B cell (primary cell): ENCODE measurements around the gene MAP2K5. TPM values are rescaled to one million over a fixed set of nuclear protein-coding genes. Genes with fewer than 3 reads are reported as not detected.

ENCODE experiments used
- ATAC-seq: fragments of 200-7000 bp; cut with Tn5 transposase; one replicate; pipeline ENCODE4 v1.10.0; 2021; ENCODE audit warnings: low read depth, mild to moderate bottlenecking, moderate number of reproducible peaks, moderate library complexity
- CTCF ChIA-PET: fragments of 350-600 bp; sonication (Branson Sonifier 250); formaldehyde crosslinking; loops from one replicate; lab custom pipeline; 2021; ENCODE audit warnings: antibody characterized with exemption, inconsistent platforms; lab: Charles Lee
- POLR2A ChIA-PET: fragments of 350-600 bp; sonication (Branson Sonifier 250); formaldehyde crosslinking; loops from one replicate; lab custom pipeline; 2021; ENCODE audit warnings: antibody characterized with exemption; lab: Charles Lee
- DNase-seq: peaks from one replicate; pipeline ENCODE4 v3.0.0; 2013
- H2AFZ ChIP-seq: 2 replicates; pipeline ENCODE4 v1.6.1; 2012; ENCODE audit warnings: mild to moderate bottlenecking, low read depth, low read length; ENCODE audit not compliant: insufficient read depth, poor library complexity, severe bottlenecking
- H3K27ac ChIP-seq, 2 donors: 1 replicate in 1 of 2; 2 replicates in 1 of 2; pipeline ENCODE4 v1.5.1; 2012 to 2013; ENCODE audit warnings: low read length in 2 of 2, mild to moderate bottlenecking in 2 of 2, moderate library complexity in 1 of 2
- H3K27me3 ChIP-seq, 4 experiments: fragments of 200-600 bp in 1 of 4; sonication (generic) in 1 of 4; replicated peaks in 1 of 4; 1 replicate in 2 of 4; 2 replicates in 2 of 4; pipeline versions ENCODE4 v1.6.1 to v1.7.0; 2013 to 2016; ENCODE audit warnings: low read length in 3 of 4, mild to moderate bottlenecking in 2 of 4, mixed read lengths in 1 of 4, moderate library complexity in 1 of 4; ENCODE audit not compliant: insufficient read depth in 4 of 4, control insufficient read depth in 3 of 4; ENCODE audit errors: control extremely low read depth in 1 of 4
- H3K36me3 ChIP-seq, 2 experiments: replicated peaks in 1 of 2; 1 replicate in 1 of 2; 2 replicates in 1 of 2; pipeline versions ENCODE4 v1.6.1 to v1.7.1; 2013; ENCODE audit warnings: low read length in 1 of 2; ENCODE audit not compliant: insufficient read depth in 2 of 2, control insufficient read depth in 1 of 2; ENCODE audit errors: control extremely low read depth in 1 of 2, extremely low read depth in 1 of 2
- H3K4me1 ChIP-seq, 2 donors: fragments of 200-600 bp in 1 of 2; sonication (generic) in 1 of 2; 1 replicate in 1 of 2; 2 replicates in 1 of 2; pipeline versions ENCODE4 v1.5.1 to v1.6.1; 2013 to 2017; ENCODE audit warnings: low read length in 2 of 2; ENCODE audit not compliant: control insufficient read depth in 2 of 2, insufficient read depth in 2 of 2
- H3K4me2 ChIP-seq: replicated peaks from 2 replicates; pipeline ENCODE3; 2012; ENCODE audit warnings: mild to moderate bottlenecking, low read depth, low read length; ENCODE audit not compliant: poor library complexity, severe bottlenecking
- H3K4me3 ChIP-seq, 5 experiments: fragments of 200-600 bp in 1 of 5; sonication (generic) in 1 of 5; 1 replicate in 3 of 5; 2 replicates in 2 of 5; pipeline versions ENCODE4 v1.5.1 to v1.7.0; 2011 to 2016; ENCODE audit warnings: low read length in 4 of 5, mild to moderate bottlenecking in 4 of 5, low read depth in 2 of 5, control low read depth in 1 of 5, moderate library complexity in 1 of 5; ENCODE audit not compliant: insufficient read depth in 1 of 5; ENCODE audit errors: control extremely low read depth in 1 of 5, extremely low read depth in 1 of 5
- H3K79me2 ChIP-seq: fragments of 200-600 bp; sonication (generic); one replicate; pipeline ENCODE4 v1.6.0; 2016; ENCODE audit warnings: low read length; ENCODE audit not compliant: control insufficient read depth, insufficient read depth
- H3K9ac ChIP-seq: fragments of 200-600 bp; sonication (generic); 2 replicates; pipeline ENCODE4 v1.6.1; 2017; ENCODE audit warnings: mild to moderate bottlenecking, low read length, moderate library complexity
- H3K9me3 ChIP-seq, 3 donors: one replicate each; pipeline versions ENCODE4 v1.6.1 to v1.7.1; 2013; ENCODE audit warnings: low read length in 2 of 3; ENCODE audit not compliant: control insufficient read depth in 2 of 3, insufficient read depth in 1 of 3; ENCODE audit errors: control extremely low read depth in 1 of 3
- H4K20me1 ChIP-seq: 2 replicates; pipeline ENCODE4 v1.6.0; 2012; ENCODE audit warnings: mild to moderate bottlenecking, low read length; ENCODE audit not compliant: insufficient read depth, control insufficient read depth, poor library complexity, severe bottlenecking
- H3K27ac Mint-ChIP-seq: one replicate; pipeline ENCODE4 v1.8.0; 2021; ENCODE audit warnings: mixed read lengths
- H3K27me3 Mint-ChIP-seq: one replicate; pipeline ENCODE4 v1.8.0; 2021; ENCODE audit warnings: mixed read lengths
- H3K4me1 Mint-ChIP-seq: one replicate; pipeline ENCODE4 v1.8.0; 2021; ENCODE audit warnings: mixed read lengths
- H3K4me3 Mint-ChIP-seq: one replicate; pipeline ENCODE4 v1.8.0; 2021; ENCODE audit warnings: mixed read lengths
- H3K9me3 Mint-ChIP-seq: one replicate; pipeline ENCODE4 v1.8.0; 2022; ENCODE audit warnings: mixed read lengths; ENCODE audit not compliant: insufficient read depth
- CTCF ChIP-seq: fragments of 200-600 bp; IDR thresholded peaks from one replicate; pipeline ENCODE4 v1.8.0; 2022; ENCODE audit warnings: antibody characterized with exemption, mild to moderate bottlenecking
- EZH2 ChIP-seq: IDR thresholded peaks from 2 replicates; pipeline ENCODE4 v1.6.1; 2012; ENCODE audit warnings: borderline replicate concordance, low read depth, mild to moderate bottlenecking, moderate library complexity, low read length; ENCODE audit not compliant: insufficient read depth, poor library complexity, severe bottlenecking
- WGBS: methylation state at CpG from one replicate; pipeline ENCODE4 v1.1.5; 2013; ENCODE audit warnings: missing lambda C conversion rate; ENCODE audit not compliant: insufficient coverage; 5-methylcytosine and 5-hydroxymethylcytosine counted together
- intact Hi-C: fragments of 100-400 bp; cut with micrococcal nuclease; formaldehyde crosslinking; loops from one replicate; pipeline ENCODE4 v1.10.0; 2022
- polyA plus RNA-seq: library from polyadenylated mRNA; depleted of rRNA; stranded (reverse); fragments of >200 nt; gene quantifications from 2 replicates; pipeline ENCODE4 v1.2.3, GENCODE V29; 2012
- total RNA-seq, 2 donors: library from RNA; stranded (reverse); fragments of 120-200 nt in 1 of 2; gene quantifications; 1 replicate in 1 of 2; 2 replicates in 1 of 2; pipeline versions ENCODE4 v1.2.3 to v1.2.4, GENCODE V29; 2013 to 2022

MAP2K5 gene
- total and polyA plus RNA-seq, 2 donors (not counting 1 experiment from before 2014, with no cell fraction given) = 11.1 to 40.0 TPM

GRCh38 chr15:67738056-67738455 is 195.6 kb downstream of the MAP2K5 start:
- no peak overlapping the region for H3K9ac ChIP-seq
- no peak overlapping the region for H3K4me2 ChIP-seq
- no peak overlapping the region for H3K4me3 Mint-ChIP-seq
- intact Hi-C loops = no loop called here
- no peaks in the 10 kb centered on the region for H4K20me1 ChIP-seq
- H3K4me1 ChIP-seq = peaks cover 10% of the 10 kb centered on the region in 2 donors
- no peaks in the 10 kb centered on the region for H3K27me3 Mint-ChIP-seq
- H3K36me3 ChIP-seq = no peaks in the 10 kb centered on the region
- H3K9me3 Mint-ChIP-seq = no peaks in the 10 kb centered on the region
- no peaks in the 10 kb centered on the region for H3K9me3 ChIP-seq
- CTCF ChIA-PET = no interaction called here
- H3K79me2 ChIP-seq = no peaks in the 10 kb centered on the region
- DNase-seq (no peak), ATAC-seq (no peak)
- H2AFZ ChIP-seq = no peak overlapping the region
- TF ChIP-seq CTCF (no peak), EZH2 (no peak)
- 75% methylated on average over 4 of the region's 4 CpGs for WGBS
- no peak overlapping the region for H3K27ac Mint-ChIP-seq
- peaks cover 12% of the 10 kb centered on the region for H3K4me1 Mint-ChIP-seq
- no peaks in the 10 kb centered on the region for H3K27me3 ChIP-seq
- H3K4me3 ChIP-seq = no peak overlapping the region
- POLR2A ChIA-PET = no interaction called here
- no peak overlapping the region for H3K27ac ChIP-seq

GRCh38 chr15:67740405-67740804 is 197.9 kb downstream of the MAP2K5 start:
- H3K4me2 ChIP-seq = no peak overlapping the region
- H3K79me2 ChIP-seq = no peaks in the 10 kb centered on the region
- H2AFZ ChIP-seq = no peak overlapping the region
- H3K36me3 ChIP-seq = no peaks in the 10 kb centered on the region
- H4K20me1 ChIP-seq = no peaks in the 10 kb centered on the region
- DNase-seq = no peak
- H3K27ac Mint-ChIP-seq = no peak overlapping the region
- ChIA-PET POLR2A (no interaction called here), CTCF (interaction anchor here (0.6 kb wide), 1 partner anchor 737 kb away, joined by 4 read pairs; no protein-coding TSS in a partner anchor)
- no peak overlapping the region for H3K9ac ChIP-seq
- TF ChIP-seq CTCF (no peak), EZH2 (no peak)
- intact Hi-C loops = no loop called here
- no peak for ATAC-seq
- H3K4me1 Mint-ChIP-seq = peaks cover 15% of the 10 kb centered on the region
- no peak overlapping the region for H3K4me3 ChIP-seq
- no CpG with 5 or more reads among the region's 3 CpGs for WGBS
- no peaks in the 10 kb centered on the region for H3K9me3 ChIP-seq
- no peak overlapping the region for H3K4me3 Mint-ChIP-seq
- H3K27me3 ChIP-seq = no peaks in the 10 kb centered on the region
- no peak overlapping the region for H3K27ac ChIP-seq
- H3K27me3 Mint-ChIP-seq = no peaks in the 10 kb centered on the region
- H3K4me1 ChIP-seq = peaks cover 7 to 8% of the 10 kb centered on the region in 2 donors
- H3K9me3 Mint-ChIP-seq = no peaks in the 10 kb centered on the region
